Measurements from ENCODE around the gene MLNR. TPM values are rescaled to one million over a fixed set of nuclear protein-coding genes. Genes with fewer than 3 reads are reported as not detected.

The MLNR gene
- total RNA-seq, 1 experiment from 2014 or later: not detected

GRCh38 chr13:49221590-49221965 is 1.4 kb downstream of the MLNR start:
- ChIA-PET POLR2A (no interaction called here), RAD21 (ENCODE audit: low non-redundant PET in 1 of 2, low total read pairs in 2 of 2, uncharacterized antibody in 2 of 2, unreplicated experiment in 2 of 2) (no interaction called here), CTCF (no interaction called here)
- no peaks in the 10 kb centered on the region for H4K20me1 ChIP-seq (ENCODE audit: insufficient read depth)
- H2AFZ ChIP-seq (ENCODE audit: low read depth, low read length, poor library complexity, severe bottlenecking): no peak overlapping the region
- intact Hi-C loops (cut with micrococcal nuclease): no loop called here
- H3K4me1 ChIP-seq (ENCODE audit: control insufficient read depth in 1 of 2, insufficient read depth in 2 of 2, low read length in 2 of 2): no peaks in the 10 kb centered on the region
- no peak overlapping the region for H3K27ac ChIP-seq (ENCODE audit: low read depth, low read length)
- no peak for DNase-seq (ENCODE audit: low read depth, low spot score)
- TF ChIP-seq MAX (IDR thresholded peaks at IDR 0.05): no peak
- no peak for TF ChIP-seq CBX3 (IDR thresholded peaks at IDR 0.05; ENCODE audit: low read depth)
- TF ChIP-seq ZFX (IDR thresholded peaks at IDR 0.05): no peak
- no peak for TF ChIP-seq TCF7L2 (IDR thresholded peaks at IDR 0.05; ENCODE audit: borderline replicate concordance, extremely low read depth, insufficient read depth, insufficient read length)
- TF ChIP-seq CTCF (IDR thresholded peaks at IDR 0.05 in 2 of 3, conservative IDR thresholded peaks at IDR 0.05 in 1 of 3; ENCODE audit: borderline replicate concordance in 1 of 3, insufficient read depth in 1 of 3, low read depth in 2 of 3, low read length in 2 of 3): no peak
- TF ChIP-seq RAD21 (IDR thresholded peaks at IDR 0.05; ENCODE audit: low read depth): no peak
- TF ChIP-seq YY1 (IDR thresholded peaks at IDR 0.05; ENCODE audit: extremely low read depth, insufficient replicate concordance, low read depth, low read length): no peak
- TF ChIP-seq ELF1 (IDR thresholded peaks at IDR 0.05; ENCODE audit: borderline replicate concordance, low read depth): no peak
- no peak for TF ChIP-seq EZH2phosphoT487 (IDR thresholded peaks at IDR 0.05; ENCODE audit: borderline replicate concordance)
- no peak for TF ChIP-seq ZBTB33 (IDR thresholded peaks at IDR 0.05; ENCODE audit: extremely low read depth, insufficient replicate concordance, low read length)
- no peak for TF ChIP-seq EGR1 (IDR thresholded peaks at IDR 0.05; ENCODE audit: low read depth)
- H3K79me2 ChIP-seq (ENCODE audit: insufficient read depth, low read length): no peaks in the 10 kb centered on the region
- no peaks in the 10 kb centered on the region for H3K9me3 ChIP-seq (ENCODE audit: control insufficient read depth in 1 of 2, insufficient read depth in 1 of 2, low read depth in 1 of 2, low read length in 2 of 2)
- no peaks in the 10 kb centered on the region for H3K27me3 ChIP-seq (ENCODE audit: insufficient read depth, low read length)
- H3K4me2 ChIP-seq (ENCODE audit: low read length): no peak overlapping the region
- BruUV-seq (replicated peaks): no TSS peak
- H3K4me3 ChIP-seq (replicated peaks in 1 of 2; ENCODE audit: low read depth in 1 of 2, low read length in 2 of 2): no peak overlapping the region
- H3K9me2 ChIP-seq (ENCODE audit: insufficient read depth): no peaks in the 10 kb centered on the region
- H3K36me3 ChIP-seq (ENCODE audit: control insufficient read depth in 1 of 2, insufficient read depth in 2 of 2, low read length in 2 of 2): no peaks in the 10 kb centered on the region
- H3K9ac ChIP-seq (ENCODE audit: low read length): no peak overlapping the region
- ATAC-seq: no peak
